ENCODE results near the gene HOXC5. TPM values are rescaled to one million over a fixed set of nuclear protein-coding genes. Genes with fewer than 3 reads are reported as not detected.

Gene HOXC5
- total and polyA plus RNA-seq, 4 donors, result not detected

DNA sequence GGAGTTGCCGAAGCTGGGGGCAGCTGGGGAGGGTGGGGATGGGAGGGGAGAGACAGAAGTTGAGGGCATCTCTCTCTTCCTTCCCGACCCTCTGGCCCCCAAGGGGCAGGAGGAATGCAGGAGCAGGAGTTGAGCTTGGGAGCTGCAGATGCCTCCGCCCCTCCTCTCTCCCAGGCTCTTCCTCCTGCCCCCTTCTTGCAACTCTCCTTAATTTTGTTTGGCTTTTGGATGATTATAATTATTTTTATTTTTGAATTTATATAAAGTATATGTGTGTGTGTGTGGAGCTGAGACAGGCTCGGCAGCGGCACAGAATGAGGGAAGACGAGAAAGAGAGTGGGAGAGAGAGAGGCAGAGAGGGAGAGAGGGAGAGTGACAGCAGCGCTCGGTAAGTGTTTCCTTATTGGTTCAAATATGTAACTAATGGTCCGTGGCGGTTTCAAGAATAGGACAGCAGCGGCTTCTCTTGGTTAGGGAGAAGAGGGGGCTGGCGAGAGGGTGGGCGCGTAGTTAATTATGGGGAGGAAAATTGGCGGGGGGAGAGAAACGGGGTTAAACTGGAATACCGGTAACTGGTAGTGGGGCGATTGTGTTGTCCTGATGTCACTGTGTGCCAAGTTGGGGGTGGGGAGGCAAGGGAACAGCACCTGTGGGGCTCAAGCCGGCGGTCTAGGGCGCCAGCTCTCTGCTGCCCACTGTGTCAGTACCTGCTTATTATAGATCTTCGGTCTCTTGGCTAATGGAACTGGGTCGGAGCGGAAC is 15.6 kb upstream of the HOXC5 start:
- no peak overlapping the region for H3K9ac ChIP-seq (ENCODE audit: low read depth in 1 of 2, low read length in 2 of 2)
- no peak for DNase-seq (ENCODE audit: low spot score)

DNA sequence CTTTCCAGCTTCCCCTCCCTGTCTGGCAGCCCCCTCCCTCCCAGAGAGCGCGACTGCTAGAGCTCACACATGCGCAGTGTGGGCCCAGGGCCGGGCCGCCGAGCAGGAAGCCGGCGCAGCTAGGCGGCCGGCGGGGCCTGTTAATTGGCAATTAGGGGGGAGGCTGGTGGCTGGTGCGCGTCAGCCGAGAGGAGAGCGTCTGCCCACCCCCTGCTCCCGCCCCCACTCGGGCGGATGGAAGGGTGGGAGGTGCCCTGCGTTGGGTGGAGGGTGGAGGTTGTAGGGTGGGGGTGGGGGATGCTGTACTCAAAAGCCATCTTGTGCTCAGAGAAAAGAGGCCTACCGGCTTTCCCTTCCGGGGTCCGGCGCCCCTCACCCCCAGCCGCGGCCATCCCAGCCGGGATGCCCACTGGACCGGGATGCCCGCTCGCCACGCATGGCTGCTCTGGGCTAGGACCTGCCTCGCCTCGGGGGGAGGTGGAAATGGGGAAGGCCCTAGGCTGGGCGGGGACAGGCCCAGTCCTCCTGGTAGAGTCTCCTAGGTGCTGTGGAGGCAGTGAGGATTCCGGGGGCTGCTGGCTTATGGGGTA is 14.9 kb upstream of the HOXC5 start:
- H3K36me3 ChIP-seq (ENCODE audit: control insufficient read depth in 4 of 4, insufficient read depth in 3 of 4, low read depth in 1 of 4, low read length in 3 of 4), result no peaks in the 10 kb centered on the region
- no peak overlapping the region for H3K27ac ChIP-seq (ENCODE audit: low read depth in 1 of 2, low read length in 2 of 2)
- H3K4me3 ChIP-seq (ENCODE audit: low read depth in 1 of 3, low read length in 3 of 3), result peak overlapping the region in 2 of 3 donors; percentile 39 to 54
- peaks cover 0 to 5% (median 0%) of the 10 kb centered on the region in 4 donors for H3K9me3 ChIP-seq (ENCODE audit: control insufficient read depth in 4 of 4, low read length in 3 of 4)
- peaks cover 6 to 55% (median 17%) of the 10 kb centered on the region in 4 donors for H3K27me3 ChIP-seq (ENCODE audit: control insufficient read depth in 4 of 4, insufficient read depth in 4 of 4, low read length in 3 of 4)
- no peak for DNase-seq (ENCODE audit: low spot score)
- 7% methylated on average over 34 of the region's 34 CpGs for WGBS
- no peak overlapping the region for H3K9ac ChIP-seq (ENCODE audit: low read depth in 1 of 2, low read length in 2 of 2)
- H3K4me1 ChIP-seq (ENCODE audit: control insufficient read depth in 4 of 4, insufficient read depth in 4 of 4, low read length in 3 of 4), result peaks cover 3 to 16% (median 11%) of the 10 kb centered on the region in 4 donors
- TF ChIP-seq HNF4G (IDR thresholded peaks at IDR 0.05) (no peak), SP1 (IDR thresholded peaks at IDR 0.05) (no peak), TAF1 (conservative IDR thresholded peaks at IDR 0.05) (no peak), EGR1 (IDR thresholded peaks at IDR 0.05; ENCODE audit: low read depth in 2 of 2) (no peak), JUND (IDR thresholded peaks at IDR 0.05) (no peak), RAD21 (IDR thresholded peaks at IDR 0.05) (no peak), NR2F2 (IDR thresholded peaks at IDR 0.05) (no peak), GABPA (IDR thresholded peaks at IDR 0.05 in 1 of 2, conservative IDR thresholded peaks at IDR 0.05 in 1 of 2) (no peak), FOXA1 (IDR thresholded peaks at IDR 0.05) (no peak), RXRA (IDR thresholded peaks at IDR 0.05) (no peak)
- TF ChIP-seq, protein P1, sequence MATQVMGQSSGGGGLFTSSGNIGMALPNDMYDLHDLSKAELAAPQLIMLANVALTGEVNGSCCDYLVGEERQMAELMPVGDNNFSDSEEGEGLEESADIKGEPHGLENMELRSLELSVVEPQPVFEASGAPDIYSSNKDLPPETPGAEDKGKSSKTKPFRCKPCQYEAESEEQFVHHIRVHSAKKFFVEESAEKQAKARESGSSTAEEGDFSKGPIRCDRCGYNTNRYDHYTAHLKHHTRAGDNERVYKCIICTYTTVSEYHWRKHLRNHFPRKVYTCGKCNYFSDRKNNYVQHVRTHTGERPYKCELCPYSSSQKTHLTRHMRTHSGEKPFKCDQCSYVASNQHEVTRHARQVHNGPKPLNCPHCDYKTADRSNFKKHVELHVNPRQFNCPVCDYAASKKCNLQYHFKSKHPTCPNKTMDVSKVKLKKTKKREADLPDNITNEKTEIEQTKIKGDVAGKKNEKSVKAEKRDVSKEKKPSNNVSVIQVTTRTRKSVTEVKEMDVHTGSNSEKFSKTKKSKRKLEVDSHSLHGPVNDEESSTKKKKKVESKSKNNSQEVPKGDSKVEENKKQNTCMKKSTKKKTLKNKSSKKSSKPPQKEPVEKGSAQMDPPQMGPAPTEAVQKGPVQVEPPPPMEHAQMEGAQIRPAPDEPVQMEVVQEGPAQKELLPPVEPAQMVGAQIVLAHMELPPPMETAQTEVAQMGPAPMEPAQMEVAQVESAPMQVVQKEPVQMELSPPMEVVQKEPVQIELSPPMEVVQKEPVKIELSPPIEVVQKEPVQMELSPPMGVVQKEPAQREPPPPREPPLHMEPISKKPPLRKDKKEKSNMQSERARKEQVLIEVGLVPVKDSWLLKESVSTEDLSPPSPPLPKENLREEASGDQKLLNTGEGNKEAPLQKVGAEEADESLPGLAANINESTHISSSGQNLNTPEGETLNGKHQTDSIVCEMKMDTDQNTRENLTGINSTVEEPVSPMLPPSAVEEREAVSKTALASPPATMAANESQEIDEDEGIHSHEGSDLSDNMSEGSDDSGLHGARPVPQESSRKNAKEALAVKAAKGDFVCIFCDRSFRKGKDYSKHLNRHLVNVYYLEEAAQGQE (IDR thresholded peaks at IDR 0.05), result no peak
- TF ChIP-seq, protein P2, sequence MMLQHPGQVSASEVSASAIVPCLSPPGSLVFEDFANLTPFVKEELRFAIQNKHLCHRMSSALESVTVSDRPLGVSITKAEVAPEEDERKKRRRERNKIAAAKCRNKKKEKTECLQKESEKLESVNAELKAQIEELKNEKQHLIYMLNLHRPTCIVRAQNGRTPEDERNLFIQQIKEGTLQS (IDR thresholded peaks at IDR 0.05), result no peak

More for the DNA sequence above, 15.6 kb upstream of the HOXC5 start:
- Histone ChIP-seq H3K4me3 (ENCODE audit: low read depth in 1 of 3, low read length in 3 of 3) (peak overlapping the region in 2 of 3 donors; percentile 39 to 54), H3K36me3 (ENCODE audit: control insufficient read depth in 4 of 4, insufficient read depth in 3 of 4, low read depth in 1 of 4, low read length in 3 of 4) (no peaks in the 10 kb centered on the region), H3K27ac (ENCODE audit: low read depth in 1 of 2, low read length in 2 of 2) (no peak overlapping the region), H3K9me3 (ENCODE audit: control insufficient read depth in 4 of 4, low read length in 3 of 4) (peaks cover 0 to 5% (median 0%) of the 10 kb centered on the region in 4 donors), H3K27me3 (ENCODE audit: control insufficient read depth in 4 of 4, insufficient read depth in 4 of 4, low read length in 3 of 4) (peaks cover 6 to 60% (median 20%) of the 10 kb centered on the region in 4 donors), H3K4me1 (ENCODE audit: control insufficient read depth in 4 of 4, insufficient read depth in 4 of 4, low read length in 3 of 4) (peaks cover 3 to 16% (median 11%) of the 10 kb centered on the region in 4 donors)
- no peak for TF ChIP-seq HNF4A (conservative IDR thresholded peaks at IDR 0.05)
- no peak for TF ChIP-seq TAF1 (conservative IDR thresholded peaks at IDR 0.05)
- TF ChIP-seq, protein P1 (IDR thresholded peaks at IDR 0.05), result no peak
- TF ChIP-seq YY1 (IDR thresholded peaks at IDR 0.05), result no peak
- TF ChIP-seq, protein P2 (IDR thresholded peaks at IDR 0.05), result no peak
- no peak for TF ChIP-seq RXRA (IDR thresholded peaks at IDR 0.05)
- TF ChIP-seq NR2F2 (IDR thresholded peaks at IDR 0.05), result no peak
- 8% methylated on average over 24 of the region's 24 CpGs for WGBS

Measured in liver (tissue), 9 donors.